GM23248 (cell line): ENCODE measurements around the gene SCG5.

Experiments
- EZH2 ChIP-seq: fragments of 200-600 bp; sonication (generic); IDR thresholded peaks from 2 replicates; pipeline ENCODE4 v1.6.1; 2018; ENCODE audit warnings: antibody characterized with exemption, mild to moderate bottlenecking; ENCODE audit not compliant: insufficient read depth, poor library complexity, severe bottlenecking
- EZH2phosphoT487 ChIP-seq: fragments of 200-600 bp; sonication (generic); IDR thresholded peaks from 2 replicates; pipeline ENCODE4 v1.6.1; 2018; ENCODE audit warnings: antibody characterized with exemption, moderate library complexity, mild to moderate bottlenecking, low read depth; ENCODE audit not compliant: insufficient read depth

DNA sequence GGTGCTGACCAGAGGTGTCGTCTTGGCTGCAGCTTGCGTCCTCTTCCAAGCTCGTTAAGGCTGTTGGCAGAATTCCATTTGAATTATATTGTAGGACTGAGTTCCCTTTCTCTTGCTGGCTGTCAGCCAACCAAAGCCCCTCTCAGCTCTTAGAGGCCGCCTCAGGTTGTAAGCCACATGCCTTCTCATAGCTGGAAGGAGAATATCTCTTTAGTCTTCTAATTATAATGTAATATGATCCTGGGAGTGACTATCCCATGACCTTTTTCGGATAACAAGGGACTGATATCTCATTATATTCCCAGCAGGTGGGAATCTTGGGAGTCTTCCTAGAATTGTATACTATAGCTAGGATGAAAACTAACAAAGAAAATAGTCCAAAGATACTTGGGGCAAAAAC, 4.8 kb downstream of the SCG5 start:
- TF ChIP-seq EZH2: no peak
- TF ChIP-seq EZH2phosphoT487: no peak
